ENCODE measurements around the gene FOXL1. TPM values are rescaled to one million over a fixed set of nuclear protein-coding genes. Genes with fewer than 3 reads are reported as not detected.

Gene FOXL1
- total RNA-seq, 1 experiment from 2014 or later: 7.5 TPM

- H4K20me1 ChIP-seq (ENCODE audit: insufficient read depth): no peaks in the 10 kb centered on the region; the same call in 1 of the 2 replicates
- no peak overlapping the region for H3K4me2 ChIP-seq (ENCODE audit: low read length)
- ChIA-PET RAD21 (ENCODE audit: low non-redundant PET in 1 of 2, low total read pairs in 2 of 2, uncharacterized antibody in 2 of 2, unreplicated experiment in 2 of 2) (no interaction called here), POLR2A (no interaction called here), CTCF (no interaction called here)
- peaks cover 0 to 4% of the 10 kb centered on the region in 2 experiments; a peak in 2 of 4 replicates for H3K4me1 ChIP-seq (ENCODE audit: control insufficient read depth in 1 of 2, insufficient read depth in 2 of 2, low read length in 2 of 2)
- H3K9me2 ChIP-seq (ENCODE audit: insufficient read depth): no peaks in the 10 kb centered on the region
- peak; percentile 49 for ATAC-seq
- no peak overlapping the region for H3K9ac ChIP-seq (ENCODE audit: low read length)
- no peaks in the 10 kb centered on the region for H3K27me3 ChIP-seq (ENCODE audit: insufficient read depth, low read length)
- no TSS peak for BruUV-seq (replicated peaks)
- no peak overlapping the region for H2AFZ ChIP-seq (ENCODE audit: low read depth, low read length, poor library complexity, severe bottlenecking)
- no peaks in the 10 kb centered on the region for H3K9me3 ChIP-seq (ENCODE audit: control insufficient read depth in 1 of 2, insufficient read depth in 1 of 2, low read depth in 1 of 2, low read length in 2 of 2)
- no peak for TF ChIP-seq ELF1 (IDR thresholded peaks at IDR 0.05; ENCODE audit: borderline replicate concordance, low read depth)
- no peak for TF ChIP-seq RAD21 (IDR thresholded peaks at IDR 0.05; ENCODE audit: low read depth)
- TF ChIP-seq REST (IDR thresholded peaks at IDR 0.05; ENCODE audit: low read depth): no peak
- no peak for TF ChIP-seq SRF (IDR thresholded peaks at IDR 0.05; ENCODE audit: low read depth)
- TF ChIP-seq ZBTB33 (IDR thresholded peaks at IDR 0.05; ENCODE audit: extremely low read depth, insufficient replicate concordance, low read length): no peak
- TF ChIP-seq FOSL1 (IDR thresholded peaks at IDR 0.05; ENCODE audit: low read depth): no peak
- no peak overlapping the region for H3K4me3 ChIP-seq (replicated peaks in 1 of 2; ENCODE audit: low read depth in 1 of 2, low read length in 2 of 2)
- no peak overlapping the region for H3K27ac ChIP-seq (ENCODE audit: low read depth, low read length)
- intact Hi-C loops (cut with micrococcal nuclease): no loop called here
- H3K36me3 ChIP-seq (ENCODE audit: control insufficient read depth in 1 of 2, insufficient read depth in 2 of 2, low read length in 2 of 2): peaks cover 24 to 50% of the 10 kb centered on the region in 2 experiments; a peak in 3 of 4 replicates
- DNase-seq (ENCODE audit: low read depth, low spot score): no peak
- H3K79me2 ChIP-seq (ENCODE audit: insufficient read depth, low read length): peaks cover 12% of the 10 kb centered on the region
Observed at GRCh38 chr16:86549076-86549892, 29.1 kb upstream of the FOXL1 start.

Data from HCT116 (cell line).